Measurements from ENCODE around the gene DYNC1I1. TPM values are rescaled to one million over a fixed set of nuclear protein-coding genes. Genes with fewer than 3 reads are reported as not detected.

Gene DYNC1I1
- total RNA-seq, 1 donor from 2014 or later: 11.0 TPM

DNA sequence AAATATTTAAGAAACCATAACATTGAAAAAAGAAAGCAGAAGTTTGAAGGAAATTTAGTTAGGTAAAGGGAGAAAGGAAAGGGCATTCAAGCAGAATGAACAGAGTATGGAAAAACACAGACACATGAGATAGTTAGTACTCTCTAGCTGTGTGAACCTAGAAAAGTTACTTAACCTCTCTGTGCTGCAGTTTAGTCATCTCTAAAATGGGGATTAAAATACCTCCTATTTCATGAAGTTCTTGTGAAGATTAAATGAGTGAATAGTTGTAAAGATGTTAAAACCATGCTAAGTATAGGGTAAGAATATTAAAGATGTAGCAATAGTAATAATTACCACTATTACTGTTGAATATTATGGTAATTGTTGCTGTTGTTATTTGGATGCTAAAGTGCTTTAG lies 279.9 kb downstream of the DYNC1I1 start:
- H3K4me3 Mint-ChIP-seq (ENCODE audit: unreplicated experiment): no peak overlapping the region
- DNase-seq: no peak
- H3K27ac Mint-ChIP-seq (ENCODE audit: unreplicated experiment): no peak overlapping the region
- no peaks in the 10 kb centered on the region for H3K36me3 Mint-ChIP-seq (ENCODE audit: unreplicated experiment)
- no peaks in the 10 kb centered on the region for H3K9me3 Mint-ChIP-seq (ENCODE audit: unreplicated experiment)
- H3K4me1 Mint-ChIP-seq (ENCODE audit: low read depth, unreplicated experiment): no peaks in the 10 kb centered on the region
- TF ChIP-seq, protein P1, sequence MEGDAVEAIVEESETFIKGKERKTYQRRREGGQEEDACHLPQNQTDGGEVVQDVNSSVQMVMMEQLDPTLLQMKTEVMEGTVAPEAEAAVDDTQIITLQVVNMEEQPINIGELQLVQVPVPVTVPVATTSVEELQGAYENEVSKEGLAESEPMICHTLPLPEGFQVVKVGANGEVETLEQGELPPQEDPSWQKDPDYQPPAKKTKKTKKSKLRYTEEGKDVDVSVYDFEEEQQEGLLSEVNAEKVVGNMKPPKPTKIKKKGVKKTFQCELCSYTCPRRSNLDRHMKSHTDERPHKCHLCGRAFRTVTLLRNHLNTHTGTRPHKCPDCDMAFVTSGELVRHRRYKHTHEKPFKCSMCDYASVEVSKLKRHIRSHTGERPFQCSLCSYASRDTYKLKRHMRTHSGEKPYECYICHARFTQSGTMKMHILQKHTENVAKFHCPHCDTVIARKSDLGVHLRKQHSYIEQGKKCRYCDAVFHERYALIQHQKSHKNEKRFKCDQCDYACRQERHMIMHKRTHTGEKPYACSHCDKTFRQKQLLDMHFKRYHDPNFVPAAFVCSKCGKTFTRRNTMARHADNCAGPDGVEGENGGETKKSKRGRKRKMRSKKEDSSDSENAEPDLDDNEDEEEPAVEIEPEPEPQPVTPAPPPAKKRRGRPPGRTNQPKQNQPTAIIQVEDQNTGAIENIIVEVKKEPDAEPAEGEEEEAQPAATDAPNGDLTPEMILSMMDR (IDR thresholded peaks at IDR 0.05; ENCODE audit: partially characterized antibody, unreplicated experiment): no peak
- H3K27me3 Mint-ChIP-seq (ENCODE audit: unreplicated experiment): no peaks in the 10 kb centered on the region

- no peaks in the 10 kb centered on the region for H3K36me3 Mint-ChIP-seq (ENCODE audit: unreplicated experiment)
Measured at GRCh38 chr7:96052860-96053470, 280.6 kb downstream of the DYNC1I1 start.

DNA sequence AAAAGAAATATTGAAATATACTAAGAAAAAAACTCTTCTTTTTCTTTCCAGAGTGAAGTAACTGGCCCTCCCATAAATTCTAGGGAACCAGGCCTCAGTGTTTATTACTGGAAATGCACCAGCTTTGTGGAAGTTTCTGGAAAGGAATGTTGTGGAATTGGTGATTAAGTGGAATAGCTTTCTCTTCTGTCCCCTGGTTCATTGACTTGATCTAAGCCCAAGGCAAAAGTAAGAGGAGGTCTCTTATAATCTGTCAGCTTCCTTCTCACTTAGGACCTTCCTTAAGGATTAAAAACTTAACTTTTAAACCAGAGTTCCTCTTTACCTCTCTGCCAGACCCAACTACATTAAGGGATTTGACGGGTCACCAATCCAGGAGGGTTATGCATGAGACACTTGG lies 283.4 kb downstream of the DYNC1I1 start:
- Mint-ChIP-seq H3K4me1 (ENCODE audit: low read depth, unreplicated experiment) (no peaks in the 10 kb centered on the region), H3K9me3 (ENCODE audit: unreplicated experiment) (no peaks in the 10 kb centered on the region), H3K36me3 (ENCODE audit: unreplicated experiment) (no peaks in the 10 kb centered on the region), H3K4me3 (ENCODE audit: unreplicated experiment) (no peak overlapping the region), H3K27ac (ENCODE audit: unreplicated experiment) (no peak overlapping the region), H3K27me3 (ENCODE audit: unreplicated experiment) (no peaks in the 10 kb centered on the region)
- no peak for DNase-seq
- TF ChIP-seq, protein P1 (IDR thresholded peaks at IDR 0.05; ENCODE audit: partially characterized antibody, unreplicated experiment): no peak

More at GRCh38 chr7:96052860-96053470, 280.6 kb downstream of the DYNC1I1 start:
- TF ChIP-seq, protein P1 (IDR thresholded peaks at IDR 0.05; ENCODE audit: partially characterized antibody, unreplicated experiment): no peak
- no peak for DNase-seq
- Mint-ChIP-seq H3K27me3 (ENCODE audit: unreplicated experiment) (no peaks in the 10 kb centered on the region), H3K4me3 (ENCODE audit: unreplicated experiment) (no peak overlapping the region), H3K9me3 (ENCODE audit: unreplicated experiment) (no peaks in the 10 kb centered on the region), H3K27ac (ENCODE audit: unreplicated experiment) (no peak overlapping the region), H3K4me1 (ENCODE audit: low read depth, unreplicated experiment) (no peaks in the 10 kb centered on the region)

GRCh38 chr7:96059075-96059474 lies 286.7 kb downstream of the DYNC1I1 start:
- Mint-ChIP-seq H3K9me3 (ENCODE audit: unreplicated experiment) (no peaks in the 10 kb centered on the region), H3K4me1 (ENCODE audit: low read depth, unreplicated experiment) (no peaks in the 10 kb centered on the region), H3K27ac (ENCODE audit: unreplicated experiment) (no peak overlapping the region), H3K4me3 (ENCODE audit: unreplicated experiment) (no peak overlapping the region), H3K36me3 (ENCODE audit: unreplicated experiment) (no peaks in the 10 kb centered on the region), H3K27me3 (ENCODE audit: unreplicated experiment) (no peaks in the 10 kb centered on the region)
- no peak for DNase-seq
- TF ChIP-seq, protein P1 (IDR thresholded peaks at IDR 0.05; ENCODE audit: partially characterized antibody, unreplicated experiment): no peak

DNA sequence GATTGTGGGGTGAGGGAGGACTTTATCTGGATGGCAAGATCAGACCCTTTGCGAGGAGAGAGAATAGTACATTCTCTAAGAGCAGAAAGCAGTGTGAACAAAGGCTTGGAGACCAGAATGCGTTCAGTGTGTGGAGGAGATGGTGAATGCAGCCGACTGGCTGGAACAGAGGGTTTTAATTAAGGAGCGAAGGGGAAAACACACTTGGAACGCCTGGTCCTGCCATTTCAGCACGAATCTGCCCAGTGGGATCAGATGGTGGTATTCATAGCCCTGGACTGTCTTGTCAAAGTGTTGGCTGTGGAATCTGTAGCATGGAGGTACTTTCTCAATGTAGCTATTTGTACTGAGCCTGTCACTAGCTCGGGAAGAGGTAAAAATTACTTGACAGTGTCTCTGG lies 288.7 kb downstream of the DYNC1I1 start:
- Mint-ChIP-seq H3K4me1 (ENCODE audit: low read depth, unreplicated experiment) (no peaks in the 10 kb centered on the region), H3K9me3 (ENCODE audit: unreplicated experiment) (no peaks in the 10 kb centered on the region), H3K36me3 (ENCODE audit: unreplicated experiment) (no peaks in the 10 kb centered on the region), H3K4me3 (ENCODE audit: unreplicated experiment) (no peak overlapping the region), H3K27ac (ENCODE audit: unreplicated experiment) (no peak overlapping the region), H3K27me3 (ENCODE audit: unreplicated experiment) (no peaks in the 10 kb centered on the region)
- TF ChIP-seq, protein P1 (IDR thresholded peaks at IDR 0.05; ENCODE audit: partially characterized antibody, unreplicated experiment): no peak
- no peak for DNase-seq
